BLaER1 (cell line): ENCODE measurements around the gene LMX1A.
A peak's percentile ranks its signal among the peaks of the same experiment; 100 is the strongest.

Experiments
- H3K27ac ChIP-seq: shearing (Covaris generic); formaldehyde crosslinking; 2 replicates; pipeline ENCODE4 v1.8.1; 2022
- H3K27me3 ChIP-seq: shearing (Covaris generic); formaldehyde crosslinking; 2 replicates; pipeline ENCODE4 v1.8.1; 2022
- H3K36me3 ChIP-seq: shearing (Covaris generic); formaldehyde crosslinking; 2 replicates; pipeline ENCODE4 v1.8.1; 2022
- H3K4me1 ChIP-seq: shearing (Covaris generic); formaldehyde crosslinking; 2 replicates; pipeline ENCODE4 v1.8.1; 2022
- H3K4me2 ChIP-seq: shearing (Covaris generic); formaldehyde crosslinking; 2 replicates; pipeline ENCODE4 v1.8.1; 2022
- H3K4me3 ChIP-seq: shearing (Covaris generic); formaldehyde crosslinking; 2 replicates; pipeline ENCODE4 v1.8.1; 2022
- H3K9ac ChIP-seq: shearing (Covaris generic); formaldehyde crosslinking; 2 replicates; pipeline ENCODE4 v1.8.1; 2022
- H3K9me3 ChIP-seq: shearing (Covaris generic); formaldehyde crosslinking; 2 replicates; pipeline ENCODE4 v1.8.1; 2022
- H4K20me1 ChIP-seq: shearing (Covaris generic); formaldehyde crosslinking; 2 replicates; pipeline ENCODE4 v1.8.1; 2022
- Cebpa-rat ChIP-seq: shearing (Covaris generic); IDR thresholded peaks from 2 replicates; pipeline ENCODE4 v1.8.1; 2022

LMX1A gene

GRCh38 chr1:165303386-165303785, 53.1 kb downstream of the LMX1A start:
- Histone ChIP-seq H3K27me3 (no peaks in the 10 kb centered on the region), H3K4me1 (peaks cover 23% of the 10 kb centered on the region), H3K4me3 (no peak overlapping the region), H3K27ac (no peak overlapping the region), H3K4me2 (peak overlapping the region; percentile 79), H3K36me3 (no peaks in the 10 kb centered on the region), H3K9ac (no peak overlapping the region; the same call in 1 of the 2 replicates), H3K9me3 (no peaks in the 10 kb centered on the region), H4K20me1 (no peaks in the 10 kb centered on the region)
- TF ChIP-seq Cebpa-rat, result no peak

GRCh38 chr1:165300400-165300903, 56.1 kb downstream of the LMX1A start:
- TF ChIP-seq Cebpa-rat, result no peak
- H3K9ac ChIP-seq, result no peak overlapping the region
- H3K27ac ChIP-seq, result no peak overlapping the region
- peaks cover 29% of the 10 kb centered on the region for H3K4me1 ChIP-seq
- no peaks in the 10 kb centered on the region for H4K20me1 ChIP-seq
- H3K27me3 ChIP-seq, result no peaks in the 10 kb centered on the region
- no peak overlapping the region for H3K4me3 ChIP-seq
- no peaks in the 10 kb centered on the region for H3K9me3 ChIP-seq
- no peaks in the 10 kb centered on the region for H3K36me3 ChIP-seq
- H3K4me2 ChIP-seq, result no peak overlapping the region

GRCh38 chr1:165298203-165298820, 58.2 kb downstream of the LMX1A start:
- Histone ChIP-seq H3K9ac (no peak overlapping the region), H3K27ac (no peak overlapping the region), H4K20me1 (no peaks in the 10 kb centered on the region), H3K4me2 (no peak overlapping the region), H3K4me3 (no peak overlapping the region), H3K36me3 (no peaks in the 10 kb centered on the region), H3K27me3 (no peaks in the 10 kb centered on the region), H3K4me1 (peaks cover 15% of the 10 kb centered on the region), H3K9me3 (no peaks in the 10 kb centered on the region)
- no peak for TF ChIP-seq Cebpa-rat

GRCh38 chr1:165296205-165296604, 60.3 kb downstream of the LMX1A start:
- Histone ChIP-seq H3K4me3 (no peak overlapping the region), H4K20me1 (no peaks in the 10 kb centered on the region), H3K4me1 (peaks cover 6% of the 10 kb centered on the region; the same call in 1 of the 2 replicates), H3K27me3 (no peaks in the 10 kb centered on the region), H3K27ac (no peak overlapping the region), H3K9me3 (no peaks in the 10 kb centered on the region), H3K9ac (no peak overlapping the region), H3K4me2 (no peak overlapping the region), H3K36me3 (no peaks in the 10 kb centered on the region)
- no peak for TF ChIP-seq Cebpa-rat

- TF ChIP-seq Cebpa-rat, result no peak
- no peak overlapping the region for H3K27ac ChIP-seq
- H3K36me3 ChIP-seq, result no peaks in the 10 kb centered on the region
- H4K20me1 ChIP-seq, result no peaks in the 10 kb centered on the region
- no peak overlapping the region for H3K9ac ChIP-seq
- H3K4me1 ChIP-seq, result peaks cover 21% of the 10 kb centered on the region
- no peak overlapping the region for H3K4me2 ChIP-seq
- H3K4me3 ChIP-seq, result no peak overlapping the region
- no peaks in the 10 kb centered on the region for H3K9me3 ChIP-seq
- H3K27me3 ChIP-seq, result no peaks in the 10 kb centered on the region
Measured at GRCh38 chr1:165290148-165290547, 66.4 kb downstream of the LMX1A start.

GRCh38 chr1:165289556-165289955, 67.0 kb downstream of the LMX1A start:
- Histone ChIP-seq H3K36me3 (no peaks in the 10 kb centered on the region), H3K9me3 (no peaks in the 10 kb centered on the region), H3K4me1 (peaks cover 21% of the 10 kb centered on the region), H4K20me1 (no peaks in the 10 kb centered on the region), H3K27ac (no peak overlapping the region), H3K27me3 (no peaks in the 10 kb centered on the region), H3K9ac (no peak overlapping the region), H3K4me3 (no peak overlapping the region), H3K4me2 (no peak overlapping the region; the same call in 1 of the 2 replicates)
- TF ChIP-seq Cebpa-rat, result no peak

GRCh38 chr1:165288350-165289120, 68.0 kb downstream of the LMX1A start:
- H3K9ac ChIP-seq, result no peak overlapping the region
- no peaks in the 10 kb centered on the region for H3K9me3 ChIP-seq
- no peaks in the 10 kb centered on the region for H3K27me3 ChIP-seq
- no peak overlapping the region for H3K27ac ChIP-seq
- no peaks in the 10 kb centered on the region for H4K20me1 ChIP-seq
- TF ChIP-seq Cebpa-rat, result no peak
- H3K4me3 ChIP-seq, result no peak overlapping the region
- H3K4me1 ChIP-seq, result peaks cover 21% of the 10 kb centered on the region
- H3K36me3 ChIP-seq, result no peaks in the 10 kb centered on the region
- peak overlapping the region; percentile 85 for H3K4me2 ChIP-seq

GRCh38 chr1:165287781-165288180, 68.7 kb downstream of the LMX1A start:
- no peaks in the 10 kb centered on the region for H4K20me1 ChIP-seq
- no peak for TF ChIP-seq Cebpa-rat
- H3K27me3 ChIP-seq, result no peaks in the 10 kb centered on the region
- H3K9me3 ChIP-seq, result no peaks in the 10 kb centered on the region
- H3K36me3 ChIP-seq, result no peaks in the 10 kb centered on the region
- peaks cover 21% of the 10 kb centered on the region for H3K4me1 ChIP-seq
- peak overlapping the region; percentile 85 for H3K4me2 ChIP-seq
- no peak overlapping the region for H3K9ac ChIP-seq
- H3K4me3 ChIP-seq, result no peak overlapping the region
- no peak overlapping the region for H3K27ac ChIP-seq

- Histone ChIP-seq H4K20me1 (no peaks in the 10 kb centered on the region), H3K9ac (no peak overlapping the region), H3K4me2 (no peak overlapping the region; the same call in 1 of the 2 replicates), H3K4me1 (peaks cover 21% of the 10 kb centered on the region), H3K27me3 (no peaks in the 10 kb centered on the region), H3K9me3 (no peaks in the 10 kb centered on the region), H3K4me3 (no peak overlapping the region), H3K36me3 (no peaks in the 10 kb centered on the region), H3K27ac (no peak overlapping the region)
- no peak for TF ChIP-seq Cebpa-rat
Measured at GRCh38 chr1:165287329-165287728, 69.2 kb downstream of the LMX1A start.

GRCh38 chr1:165284454-165284853, 72.1 kb downstream of the LMX1A start:
- H3K9me3 ChIP-seq, result no peaks in the 10 kb centered on the region
- H3K27me3 ChIP-seq, result no peaks in the 10 kb centered on the region
- no peak for TF ChIP-seq Cebpa-rat

More at GRCh38 chr1:165284454-165284853, 72.1 kb downstream of the LMX1A start:
- Histone ChIP-seq H4K20me1 (no peaks in the 10 kb centered on the region), H3K4me2 (no peak overlapping the region), H3K4me3 (no peak overlapping the region), H3K4me1 (peaks cover 21% of the 10 kb centered on the region), H3K36me3 (no peaks in the 10 kb centered on the region), H3K9ac (no peak overlapping the region), H3K27ac (no peak overlapping the region)
